Dermis blood vessel endothelial cell (primary cell): ENCODE measurements around the gene SLC30A1. TPM values are rescaled to one million over a fixed set of nuclear protein-coding genes. Genes with fewer than 3 reads are reported as not detected.

Source experiments
- total RNA-seq: library from RNA; depleted of rRNA; stranded (reverse); fragments of >200 nt; gene quantifications from 2 replicates; pipeline ENCODE4 v1.2.3, GENCODE V29; 2014

Gene SLC30A1
- total RNA-seq, 1 donor from 2014 or later: 39.1 TPM

Other genes starting within 250 kb of the SLC30A1 start
- gene RD3, start 87.0 kb downstream of the SLC30A1 start, total RNA-seq: not detected in 2 replicates
- 7.1 and 48.8 TPM in 2 replicates for gene NEK2, start 96.5 kb upstream of the SLC30A1 start, total RNA-seq